Smooth muscle cell (in vitro differentiated cells): ENCODE results near the gene RNF223. TPM values are rescaled to one million over a fixed set of nuclear protein-coding genes. Genes with fewer than 3 reads are reported as not detected.
"Not testable (repeated sequence)": the region's sequence is repeated elsewhere in the genome, so short reads cannot be mapped to it uniquely, and the experiment has no call there.

Experiments
- DNase-seq: peaks from one replicate; lab custom pipeline; 2025; ENCODE audit not compliant: unreplicated experiment; lab: John Stamatoyannopoulos, UW
- H2AFZ ChIP-seq: fragments of 200-600 bp; sonication (generic); 2 replicates; pipeline ENCODE4 v1.6.0; 2016; ENCODE audit warnings: antibody characterized with exemption, low read depth, mild to moderate bottlenecking
- H3F3A ChIP-seq: fragments of 200-600 bp; sonication (generic); 2 replicates; pipeline ENCODE4 v1.6.0; 2017; ENCODE audit warnings: antibody characterized with exemption, low read depth
- H3K27ac ChIP-seq: fragments of 200-600 bp; sonication (generic); 2 replicates; pipeline ENCODE4 v1.5.1; 2016; ENCODE audit warnings: low read depth, mild to moderate bottlenecking
- H3K27me3 ChIP-seq: fragments of 200-600 bp; sonication (generic); 2 replicates; pipeline ENCODE4 v1.6.1; 2016; ENCODE audit warnings: low read depth, mild to moderate bottlenecking
- H3K36me3 ChIP-seq: fragments of 200-600 bp; sonication (generic); 2 replicates; pipeline ENCODE4 v1.5.1; 2016; ENCODE audit warnings: low read depth
- H3K4me1 ChIP-seq: fragments of 200-600 bp; sonication (generic); 2 replicates; pipeline ENCODE4 v1.5.1; 2016; ENCODE audit warnings: low read depth
- H3K4me2 ChIP-seq: fragments of 200-600 bp; sonication (generic); 2 replicates; pipeline ENCODE4 v1.6.0; 2016; ENCODE audit warnings: mild to moderate bottlenecking
- H3K4me3 ChIP-seq: fragments of 200-600 bp; sonication (generic); 2 replicates; pipeline ENCODE4 v1.5.1; 2016; ENCODE audit warnings: mild to moderate bottlenecking
- H3K79me2 ChIP-seq: fragments of 200-600 bp; sonication (generic); 2 replicates; pipeline ENCODE4 v1.6.0; 2016; ENCODE audit warnings: low read depth, mild to moderate bottlenecking
- H3K9ac ChIP-seq: fragments of 200-600 bp; sonication (generic); 2 replicates; pipeline ENCODE4 v1.6.0; 2016; ENCODE audit warnings: low read depth
- H3K9me3 ChIP-seq: fragments of 200-600 bp; sonication (generic); replicated peaks from 2 replicates; pipeline ENCODE4 v1.5.1; 2016; ENCODE audit warnings: low read depth
- H4K20me1 ChIP-seq: fragments of 200-600 bp; sonication (generic); 2 replicates; pipeline ENCODE4 v1.6.0; 2016; ENCODE audit warnings: low read depth
- CTCF ChIP-seq: fragments of 200-600 bp; sonication (generic); IDR thresholded peaks from 2 replicates; pipeline ENCODE4 v1.5.1; 2017; ENCODE audit warnings: borderline replicate concordance, mild to moderate bottlenecking, antibody characterized with exemption; ENCODE audit not compliant: insufficient read depth, poor library complexity, severe bottlenecking
- WGBS: methylation state at CpG from one replicate; pipeline ENCODE4 v1.1.7; 2016; ENCODE audit warnings: low lambda C conversion rate; 5-methylcytosine and 5-hydroxymethylcytosine counted together
- polyA plus RNA-seq: library from polyadenylated mRNA; unstranded; fragments of >200 nt; fragmentation: Nextera tagmentation; extraction: Ambion mirVana; gene quantifications from 2 replicates; pipeline ENCODE4 v1.2.1, GENCODE V29; 2016
- total RNA-seq: library from RNA; depleted of rRNA; stranded (reverse); fragments of >200 nt; gene quantifications from 2 replicates; pipeline ENCODE4 v1.2.3, GENCODE V29; 2014

The RNF223 gene
- total and polyA plus RNA-seq, 2 experiments from 2014 or later, result 1.6 to 4.3 TPM

- peak overlapping the region; percentile 65 for H3K4me3 ChIP-seq
- peak overlapping the region; percentile 26 for H3K9ac ChIP-seq
- no peaks in the 10 kb centered on the region for H3F3A ChIP-seq
- peaks cover 18% of the 10 kb centered on the region for H3K4me1 ChIP-seq
- no peak for DNase-seq
- WGBS, result 55% methylated on average over 18 of the region's 24 CpGs
- no peaks in the 10 kb centered on the region for H3K36me3 ChIP-seq
- H3K79me2 ChIP-seq, result no peaks in the 10 kb centered on the region
- H2AFZ ChIP-seq, result no peak overlapping the region
- peaks cover 18% of the 10 kb centered on the region for H3K27me3 ChIP-seq
- peak overlapping the region; percentile 96 for H3K4me2 ChIP-seq
- no peaks in the 10 kb centered on the region for H3K9me3 ChIP-seq
- no peak overlapping the region for H3K27ac ChIP-seq
- H4K20me1 ChIP-seq, result no peaks in the 10 kb centered on the region
- TF ChIP-seq CTCF, result no peak
Measured at GRCh38 chr1:1058088-1058905, 15.8 kb downstream of the RNF223 start.

GRCh38 chr1:1057769-1058087 lies 16.4 kb downstream of the RNF223 start:
- not testable (repeated sequence) for H3K9ac ChIP-seq, H3K79me2 ChIP-seq, H3K36me3 ChIP-seq, H4K20me1 ChIP-seq, DNase-seq, H3F3A ChIP-seq, H3K4me3 ChIP-seq, H3K27ac ChIP-seq, H2AFZ ChIP-seq, H3K4me2 ChIP-seq, H3K9me3 ChIP-seq
- 90% methylated on average over 15 of the region's 15 CpGs for WGBS
- Histone ChIP-seq H3K27me3 (peaks cover 18% of the 10 kb centered on the region), H3K4me1 (peaks cover 13% of the 10 kb centered on the region)

- H3K27me3 ChIP-seq, result peaks cover 18% of the 10 kb centered on the region
- WGBS, result 94% methylated on average over 39 of the region's 50 CpGs
- TF ChIP-seq CTCF, result no peak
- no peaks in the 10 kb centered on the region for H3F3A ChIP-seq
- no peak overlapping the region for H3K9ac ChIP-seq
- no peaks in the 10 kb centered on the region for H3K9me3 ChIP-seq
- DNase-seq, result no peak
- H3K4me3 ChIP-seq, result no peak overlapping the region
- H3K4me1 ChIP-seq, result peaks cover 13% of the 10 kb centered on the region
- H4K20me1 ChIP-seq, result no peaks in the 10 kb centered on the region
- H3K4me2 ChIP-seq, result no peak overlapping the region
- no peaks in the 10 kb centered on the region for H3K79me2 ChIP-seq
- no peak overlapping the region for H3K27ac ChIP-seq
- H2AFZ ChIP-seq, result no peak overlapping the region
- H3K36me3 ChIP-seq, result no peaks in the 10 kb centered on the region
Measured at GRCh38 chr1:1055841-1056736, 18.0 kb downstream of the RNF223 start.

- Histone ChIP-seq H3K4me3 (no peak overlapping the region), H2AFZ (no peak overlapping the region), H3K9ac (no peak overlapping the region), H3K4me2 (no peak overlapping the region), H3K9me3 (no peaks in the 10 kb centered on the region), H3K27me3 (peaks cover 12% of the 10 kb centered on the region), H3K79me2 (no peaks in the 10 kb centered on the region), H3K36me3 (no peaks in the 10 kb centered on the region), H4K20me1 (no peaks in the 10 kb centered on the region), H3K4me1 (peaks cover 11% of the 10 kb centered on the region), H3F3A (no peaks in the 10 kb centered on the region), H3K27ac (no peak overlapping the region)
- no peak for DNase-seq
- 87% methylated on average over 22 of the region's 23 CpGs for WGBS
- TF ChIP-seq CTCF, result no peak
Measured at GRCh38 chr1:1054971-1055370, 19.1 kb downstream of the RNF223 start.
